HepG2 (cell line): ENCODE data around the gene FAM193A. TPM values are rescaled to one million over a fixed set of nuclear protein-coding genes. Genes with fewer than 3 reads are reported as not detected.

Source experiments
- ATAC-seq: fragments of 200-7000 bp; cut with Tn5 transposase; 3 replicates; pipeline ENCODE4 v1.9.1; 2020; ENCODE audit warnings: mild to moderate bottlenecking, moderate library complexity
- BruUV-seq: library from RNA; stranded (reverse); fragments of 400-500 nt; replicated peaks from 2 replicates; lab custom pipeline; 2021; lab: Mats Ljungman, UMichigan
- CTCF ChIA-PET: fragments of 300-600 bp; formaldehyde crosslinking; extraction: SDS; loops from one replicate; lab custom pipeline; 2021; ENCODE audit warnings: low total read pairs, inconsistent platforms, low intra/inter-chr PET ratio; lab: Yijun Ruan, JAX
- POLR2A ChIA-PET: fragments of 350-600 bp; sonication (Branson Sonifier 250); formaldehyde crosslinking; loops from one replicate; lab custom pipeline; 2020; ENCODE audit warnings: antibody characterized with exemption, inconsistent platforms; lab: Yijun Ruan, JAX
- DNase-seq: peaks from one replicate; pipeline ENCODE4 v3.0.0-alpha.2; 2015; ENCODE audit warnings: low spot score
- FAIRE-seq: peaks from 3 replicates; lab custom pipeline; 2011; peaks lifted over from hg19 to GRCh38; lab: Jason Lieb, UNC
- H2AFZ ChIP-seq: one replicate; pipeline ENCODE4 v1.6.1; 2011; ENCODE audit warnings: low read length, inconsistent platforms
- H3K27ac ChIP-seq: fragments of 300-600 bp; 3 replicates; pipeline ENCODE4 v1.8.0; 2011; ENCODE audit warnings: mixed run types, mild to moderate bottlenecking, mixed read lengths, low read length, inconsistent platforms; ENCODE audit not compliant: insufficient read depth; ENCODE audit errors: extremely low read length
- H3K27me3 ChIP-seq, 2 experiments: fragments of 200-600 bp in 1 of 2; 2 replicates in 1 of 2; 3 replicates in 1 of 2; pipeline versions ENCODE4 v1.6.0 to v1.8.0; 2011; ENCODE audit warnings: low read length in 2 of 2, mild to moderate bottlenecking in 2 of 2, moderate library complexity in 2 of 2, inconsistent platforms in 1 of 2; ENCODE audit not compliant: insufficient read depth in 2 of 2, control insufficient read depth in 1 of 2
- H3K36me3 ChIP-seq, 2 experiments: fragments of 200-600 bp in 1 of 2; replicated peaks in 1 of 2; 2 replicates in 1 of 2; 3 replicates in 1 of 2; pipeline versions ENCODE4 v1.5.1 to v1.8.0; 2011; ENCODE audit warnings: low read length in 2 of 2, inconsistent platforms in 1 of 2; ENCODE audit not compliant: insufficient read depth in 2 of 2, control insufficient read depth in 1 of 2
- H3K4me1 ChIP-seq: 2 replicates; pipeline ENCODE4 v1.5.1; 2012; ENCODE audit warnings: low read length, inconsistent platforms; ENCODE audit not compliant: insufficient read depth
- H3K4me2 ChIP-seq: 2 replicates; pipeline ENCODE4 v1.6.0; 2011; ENCODE audit warnings: low read depth, low read length, inconsistent platforms
- H3K4me3 ChIP-seq, 3 experiments: fragments of 200-600 bp in 1 of 3; sonication (generic), shearing (Covaris generic) in 1 of 3; replicated peaks in 1 of 3; 2 replicates each; pipeline ENCODE4 v1.5.1; 2011 to 2016; ENCODE audit warnings: low read length in 3 of 3, inconsistent platforms in 2 of 3, low read depth in 2 of 3, mild to moderate bottlenecking in 2 of 3, control low read depth in 1 of 3, mixed read lengths in 1 of 3; ENCODE audit not compliant: insufficient read depth in 1 of 3
- H3K79me2 ChIP-seq: one replicate; pipeline ENCODE4 v1.6.1; 2011; ENCODE audit warnings: low read length, inconsistent platforms; ENCODE audit not compliant: insufficient read depth
- H3K9ac ChIP-seq: 2 replicates; pipeline ENCODE4 v1.6.0; 2011; ENCODE audit warnings: mild to moderate bottlenecking, low read depth, low read length, inconsistent platforms; ENCODE audit not compliant: insufficient read depth
- H3K9me3 ChIP-seq: 2 replicates; pipeline ENCODE4 v1.5.1; 2012; ENCODE audit warnings: mild to moderate bottlenecking, low read length
- H4K20me1 ChIP-seq: 2 replicates; pipeline ENCODE4 v1.6.0; 2011; ENCODE audit warnings: inconsistent platforms, mild to moderate bottlenecking, low read length, moderate library complexity; ENCODE audit not compliant: insufficient read depth
- ZNF280D ChIP-seq: sonication (generic); formaldehyde crosslinking; IDR thresholded peaks from 2 replicates; pipeline ENCODE4 v1.5.1; 2020; ENCODE audit warnings: mild to moderate bottlenecking, missing genetic modification reagents
- ZNF687 ChIP-seq: sonication (generic); formaldehyde crosslinking; IDR thresholded peaks from 2 replicates; pipeline ENCODE4 v1.5.1; 2020; ENCODE audit warnings: mild to moderate bottlenecking, missing genetic modification reagents, moderate library complexity
- WGBS: methylation state at CpG from one replicate; pipeline ENCODE4 v1.1.6; 2017; ENCODE audit warnings: low lambda C conversion rate; 5-methylcytosine and 5-hydroxymethylcytosine counted together
- in situ Hi-C: cut with HindIII; loops from 2 replicates; pipeline ENCODE4 v1.10.0; 2017; ENCODE audit warnings: low pct_unique_long_range_greater_than_20kb; ENCODE audit not compliant: extremely low pct_ligation_motif_present
- intact Hi-C: fragments of 100-400 bp; cut with micrococcal nuclease; formaldehyde crosslinking; loops from one replicate; pipeline ENCODE4 v1.10.0; 2022; ENCODE audit not compliant: unreplicated experiment
- polyA plus RNA-seq, 8 experiments: library from polyadenylated mRNA; depleted of rRNA in 3 of 8; stranded (reverse) in 7 of 8; unstranded in 1 of 8; fragments of >200 nt; fragmentation: Illumina TruSeq in 4 of 8; extraction: Trizol in 4 of 8; gene quantifications; 2 replicates each; pipeline versions ENCODE4 v1.2.1 to v1.2.3, GENCODE V29; 2011 to 2016; ENCODE audit warnings: low read depth in 4 of 8, missing spikeins in 1 of 8, mixed read lengths in 1 of 8; ENCODE audit not compliant: insufficient read depth in 1 of 8
- total RNA-seq, 5 experiments: library from RNA; depleted of rRNA; stranded (reverse); fragments of >200 nt; fragmentation: Illumina TruSeq; extraction: Trizol; gene quantifications; 2 replicates each; pipeline ENCODE4 v1.2.3, GENCODE V29; 2016; ENCODE audit warnings: low read depth in 1 of 5

Gene FAM193A
- total and polyA plus RNA-seq, 2 of the 13 experiments (the other 11 are each of a cell fraction or from before 2014, with no cell fraction given), result 5.7 to 8.7 TPM

GRCh38 chr4:2767705-2768074 lies 231.2 kb downstream of the FAM193A start:
- POLR2A ChIA-PET, result no interaction called here
- CTCF ChIA-PET, result no interaction called here

More at GRCh38 chr4:2767705-2768074, 231.2 kb downstream of the FAM193A start:
- WGBS, result 18% methylated on average over 7 of the region's 11 CpGs
- DNase-seq (no peak), ATAC-seq (peak; percentile 73), FAIRE-seq (no peak)
- in situ Hi-C loops (no loop called here), intact Hi-C loops (no loop called here)
- BruUV-seq, result no TSS peak
- no peak overlapping the region for H3K4me2 ChIP-seq
- H3K9ac ChIP-seq, result no peak overlapping the region
- no peaks in the 10 kb centered on the region for H3K27me3 ChIP-seq
- no peak overlapping the region for H2AFZ ChIP-seq
- no peaks in the 10 kb centered on the region for H3K9me3 ChIP-seq
- no peak overlapping the region for H3K27ac ChIP-seq
- no peaks in the 10 kb centered on the region for H3K79me2 ChIP-seq
- TF ChIP-seq ZNF687 (CRISPR knock-in tag), result peak; percentile 20; the same call in 1 of the 2 replicates
- no peak for TF ChIP-seq ZNF280D (CRISPR knock-in tag)
- H3K4me3 ChIP-seq, result no peak overlapping the region
- H3K4me1 ChIP-seq, result peaks cover 47% of the 10 kb centered on the region
- H3K36me3 ChIP-seq, result no peaks in the 10 kb centered on the region
- no peaks in the 10 kb centered on the region for H4K20me1 ChIP-seq
